Right lobe of liver (tissue), 6 donors: ENCODE results near the gene FHIP1A. TPM values are rescaled to one million over a fixed set of nuclear protein-coding genes. Genes with fewer than 3 reads are reported as not detected.
A peak's percentile ranks its signal among the peaks of the same experiment; 100 is the strongest.

Experiments
- ATAC-seq, 4 donors: fragments of 200-7000 bp; cut with Tn5 transposase; one replicate each; pipeline ENCODE4 v1.9.1; 2020; ENCODE audit warnings: mild to moderate bottlenecking in 4 of 4, moderate library complexity in 4 of 4
- DNase-seq, 3 donors: peaks; one replicate each; pipeline ENCODE4 v3.0.0-alpha.2; 2020
- H3K27ac ChIP-seq, 3 donors: fragments of 200-600 bp; one replicate each; pipeline ENCODE4 v1.8.0; 2022
- H3K27me3 ChIP-seq, 2 donors: fragments of 200-600 bp; one replicate each; pipeline ENCODE4 v1.8.0; 2022
- H3K36me3 ChIP-seq, 4 donors: fragments of 200-600 bp; sonication (generic) in 1 of 4; one replicate each; pipeline versions ENCODE4 v1.5.1 to v1.8.0; 2017 to 2022; ENCODE audit warnings: control low read depth in 1 of 4
- H3K4me1 ChIP-seq, 4 donors: fragments of 200-600 bp; sonication (generic) in 1 of 4; one replicate each; pipeline versions ENCODE4 v1.5.1 to v1.8.0; 2017 to 2022; ENCODE audit warnings: control low read depth in 1 of 4
- H3K4me3 ChIP-seq, 3 donors: fragments of 200-600 bp; one replicate each; pipeline ENCODE4 v1.8.0; 2022
- H3K9me3 ChIP-seq, 4 donors: fragments of 200-600 bp; sonication (generic) in 1 of 4; one replicate each; pipeline versions ENCODE4 v1.5.1 to v1.8.0; 2017 to 2022; ENCODE audit warnings: control low read depth in 1 of 4
- POLR2A ChIP-seq: fragments of 450-650 bp; IDR thresholded peaks from one replicate; pipeline ENCODE4 v1.6.1; 2017; ENCODE audit warnings: antibody characterized with exemption, mild to moderate bottlenecking
- WGBS: methylation state at CpG from one replicate; pipeline ENCODE4 v1.1.6; 2018; ENCODE audit warnings: low coverage, low lambda C conversion rate; ENCODE audit not compliant: insufficient coverage; ENCODE audit errors: missing lambda C conversion rate; 5-methylcytosine and 5-hydroxymethylcytosine counted together
- intact Hi-C, 2 donors: fragments of 100-400 bp; cut with DNase I; formaldehyde crosslinking; loops; one replicate each; pipeline versions ENCODE4 v1.11.2 to v1.14.1; 2022
- long read RNA-seq: library from polyadenylated mRNA; unstranded; transcript quantifications from one replicate; pipeline ENCODE4 v2.0.0, GENCODE V29; 2019
- total RNA-seq, 6 experiments: library from RNA; depleted of rRNA in 2 of 6; stranded (reverse); fragments of >200 nt in 2 of 6; fragmentation: NEBNext Ultra II Directional in 3 of 6; extraction: Animal tissue kit (Norgen Biotek cat#: 25700) in 3 of 6; gene quantifications; one replicate each; pipeline versions ENCODE4 v1.1.0 to v1.2.4, GENCODE V29; 2016 to 2023
- TF ChIP-seq, protein P1 (sequence below), 4 donors: fragments of 200-600 bp in 3 of 4; fragments of 450-650 bp in 1 of 4; IDR thresholded peaks; one replicate each; pipeline versions ENCODE4 v1.5.1 to v1.8.0; 2016 to 2022; ENCODE audit warnings: antibody characterized with exemption in 4 of 4, mild to moderate bottlenecking in 2 of 4
- donor health status: DM: no; HTN: yes; CAD: no.
- donor health status: DM: no; HTN: no; CAD: no.
- donor health status: DM: no; HTN: no; CAD: no.
- donor health status: DM: no; HTN: yes; CAD: no.
- donor health status: DM: no; HTN: yes; CAD: no.

FHIP1A gene
- total RNA-seq = 1 to 10 TPM in 5 of 6 experiments, under 1 TPM in 1; 0.74 to 5.7 (median 3.2) TPM
- long read RNA-seq, partial matches to known transcripts = 0 of 1 reads
- long read RNA-seq, other reads (novel, unspliced or antisense) = 1 of 1 reads

DNA sequence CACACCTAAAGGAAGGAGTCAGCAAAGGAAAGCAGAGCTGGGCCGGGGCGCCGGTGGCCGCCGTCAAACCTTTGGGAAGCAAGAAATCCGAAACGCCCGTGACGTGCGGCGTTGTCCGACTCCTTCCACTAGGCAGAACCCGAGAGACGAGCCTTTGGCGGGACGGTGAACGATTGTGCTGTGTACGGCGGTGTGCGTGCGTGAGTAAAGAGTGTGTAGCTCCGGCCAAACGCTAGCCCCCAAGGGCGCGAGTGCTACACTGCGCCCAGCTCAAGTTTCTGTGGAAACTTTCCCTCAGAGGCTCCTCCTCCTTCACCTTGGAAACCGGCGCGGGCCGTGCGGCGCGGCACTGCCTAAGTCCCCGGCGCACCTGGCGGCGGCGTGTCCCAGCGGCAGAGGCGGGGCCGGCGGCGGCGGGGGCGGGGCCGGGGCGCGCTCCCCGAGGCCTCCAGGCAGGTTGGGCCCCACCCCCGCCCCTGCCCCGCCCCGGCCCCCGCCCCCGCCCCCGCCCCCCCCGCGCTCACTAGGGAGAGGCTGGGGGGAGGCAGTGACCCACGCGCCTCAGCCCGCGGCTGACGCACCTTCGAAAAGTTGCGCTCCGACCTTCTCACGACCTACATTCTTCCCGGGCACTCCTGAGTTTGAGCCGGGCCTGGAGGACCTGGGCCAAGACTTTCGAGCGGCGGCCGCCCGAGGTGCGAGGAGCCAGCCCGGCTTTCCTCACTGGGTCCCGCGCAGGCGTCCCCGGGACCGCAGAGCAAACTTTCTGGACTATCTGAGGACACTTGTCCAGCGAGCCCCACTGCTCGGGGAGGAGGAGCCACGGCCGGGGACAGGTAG, at the start of gene FHIP1A:
Gene FHIP1A (plus strand): TSS at position 547 of the 840 bp plus-strand sequence. CDS start 157,084 bp downstream, outside the sequence.
- 5% methylated on average over 11 of the region's 84 CpGs for WGBS
- H3K9me3 ChIP-seq = no peaks in the 10 kb centered on the region
- peak within 1 kb of the TSS; percentile 55 to 79 (median 68) for H3K27ac ChIP-seq
- peak within 1 kb of the TSS; percentile 63 to 72 (median 71) for H3K4me3 ChIP-seq
- no peaks in the 10 kb centered on the region for H3K4me1 ChIP-seq
- intact Hi-C loops = no loop called here
- ATAC-seq = peak; percentile 86 to 96 (median 93)
- TF ChIP-seq POLR2A = peak; percentile 59
- TF ChIP-seq, protein P1, sequence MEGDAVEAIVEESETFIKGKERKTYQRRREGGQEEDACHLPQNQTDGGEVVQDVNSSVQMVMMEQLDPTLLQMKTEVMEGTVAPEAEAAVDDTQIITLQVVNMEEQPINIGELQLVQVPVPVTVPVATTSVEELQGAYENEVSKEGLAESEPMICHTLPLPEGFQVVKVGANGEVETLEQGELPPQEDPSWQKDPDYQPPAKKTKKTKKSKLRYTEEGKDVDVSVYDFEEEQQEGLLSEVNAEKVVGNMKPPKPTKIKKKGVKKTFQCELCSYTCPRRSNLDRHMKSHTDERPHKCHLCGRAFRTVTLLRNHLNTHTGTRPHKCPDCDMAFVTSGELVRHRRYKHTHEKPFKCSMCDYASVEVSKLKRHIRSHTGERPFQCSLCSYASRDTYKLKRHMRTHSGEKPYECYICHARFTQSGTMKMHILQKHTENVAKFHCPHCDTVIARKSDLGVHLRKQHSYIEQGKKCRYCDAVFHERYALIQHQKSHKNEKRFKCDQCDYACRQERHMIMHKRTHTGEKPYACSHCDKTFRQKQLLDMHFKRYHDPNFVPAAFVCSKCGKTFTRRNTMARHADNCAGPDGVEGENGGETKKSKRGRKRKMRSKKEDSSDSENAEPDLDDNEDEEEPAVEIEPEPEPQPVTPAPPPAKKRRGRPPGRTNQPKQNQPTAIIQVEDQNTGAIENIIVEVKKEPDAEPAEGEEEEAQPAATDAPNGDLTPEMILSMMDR (IDR thresholded peaks at IDR 0.05) = peak in 2 of 4 donors; percentile 12
- H3K36me3 ChIP-seq = no peaks in the 10 kb centered on the region
- peak; percentile 90 to 93 (median 93) for DNase-seq
- H3K27me3 ChIP-seq = no peaks in the 10 kb centered on the region

DNA sequence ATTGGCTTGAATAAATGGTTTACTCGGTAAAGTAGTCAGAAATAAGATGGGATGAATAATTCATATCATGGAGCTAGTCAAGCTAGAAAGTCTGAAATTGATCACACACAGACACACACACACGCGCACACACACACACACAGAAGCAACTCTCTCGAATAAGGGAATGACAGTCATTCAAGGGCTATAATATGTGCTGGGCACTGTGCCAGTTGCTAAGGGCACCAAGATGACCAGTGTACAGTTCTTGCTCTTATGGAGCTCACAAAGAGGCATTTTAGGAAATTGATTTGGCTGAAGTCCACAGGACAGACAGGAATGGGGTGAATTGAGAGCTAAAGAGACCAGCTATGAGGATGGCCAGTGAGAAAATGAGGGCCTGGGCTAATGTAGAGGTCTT, 49.4 kb upstream of the FHIP1A start:
- intact Hi-C loops = no loop called here
- DNase-seq = no peak
- H3K4me3 ChIP-seq = no peak overlapping the region
- H3K9me3 ChIP-seq = no peaks in the 10 kb centered on the region
- no peak overlapping the region for H3K27ac ChIP-seq
- ATAC-seq = no peak
- 83% methylated on average over 4 of the region's 4 CpGs for WGBS
- H3K4me1 ChIP-seq = peaks cover 0 to 4% (median 0%) of the 10 kb centered on the region in 4 donors
- TF ChIP-seq, protein P1 (IDR thresholded peaks at IDR 0.05) = no peak
- no peak for TF ChIP-seq POLR2A
- H3K36me3 ChIP-seq = no peaks in the 10 kb centered on the region
- H3K27me3 ChIP-seq = no peaks in the 10 kb centered on the region

- no peaks in the 10 kb centered on the region for H3K27me3 ChIP-seq
- TF ChIP-seq POLR2A = no peak
- TF ChIP-seq, protein P1 (IDR thresholded peaks at IDR 0.05) = no peak
- no peak overlapping the region for H3K4me3 ChIP-seq
- H3K9me3 ChIP-seq = no peaks in the 10 kb centered on the region
- 44% methylated on average over 2 of the region's 2 CpGs for whole genome bisulfite sequencing
- H3K36me3 ChIP-seq = no peaks in the 10 kb centered on the region
- H3K27ac ChIP-seq = no peak overlapping the region
- intact Hi-C loops = loop anchor here in 1 of 2 donors (10.0 kb wide), 1 partner anchor 246 kb away; no protein-coding TSS in a partner anchor
- ATAC-seq (peak; percentile 23 to 52 (median 42)), DNase-seq (no peak)
- peaks cover 0 to 4% (median 0%) of the 10 kb centered on the region in 4 donors for H3K4me1 ChIP-seq
Observed at GRCh38 chr4:151361126-151361525, 47.9 kb upstream of the FHIP1A start.

GRCh38 chr4:151361966-151362365, 47.0 kb upstream of the FHIP1A start:
- 73% methylated on average over 9 of the region's 13 CpGs for WGBS
- ATAC-seq = no peak
- peaks cover 0 to 4% (median 0%) of the 10 kb centered on the region in 4 donors for H3K4me1 ChIP-seq
- DNase-seq = no peak
- TF ChIP-seq, protein P1 (IDR thresholded peaks at IDR 0.05) = no peak
- no peak for TF ChIP-seq POLR2A
- intact Hi-C loops = loop anchor here in 1 of 2 donors (10.0 kb wide), 1 partner anchor 247 kb away; no protein-coding TSS in a partner anchor
- H3K9me3 ChIP-seq = no peaks in the 10 kb centered on the region
- no peak overlapping the region for H3K4me3 ChIP-seq
- no peaks in the 10 kb centered on the region for H3K27me3 ChIP-seq
- H3K27ac ChIP-seq = no peak overlapping the region
- H3K36me3 ChIP-seq = no peaks in the 10 kb centered on the region
